ENCODE results near the gene GALNTL6.

DNA sequence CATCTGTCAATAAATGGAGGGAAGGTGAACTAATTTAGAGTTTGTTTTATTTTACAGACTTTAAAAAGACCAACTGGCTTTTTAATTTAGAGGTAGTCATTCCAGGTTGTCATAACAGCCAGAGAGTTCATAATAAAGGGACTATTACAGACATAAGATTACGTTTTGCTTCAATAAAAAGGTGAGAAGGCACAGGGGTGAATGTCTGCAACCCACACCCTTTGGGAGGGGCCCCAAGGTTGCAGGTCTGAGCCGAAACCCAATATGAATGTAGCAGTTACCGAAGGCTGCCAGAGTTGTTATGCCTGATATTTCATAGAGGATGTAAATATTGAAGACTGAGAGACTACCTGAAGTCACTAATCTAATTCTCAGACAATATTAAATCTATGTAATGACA lies 1025.7 kb downstream of the GALNTL6 start:
- TF ChIP-seq, protein P1, sequence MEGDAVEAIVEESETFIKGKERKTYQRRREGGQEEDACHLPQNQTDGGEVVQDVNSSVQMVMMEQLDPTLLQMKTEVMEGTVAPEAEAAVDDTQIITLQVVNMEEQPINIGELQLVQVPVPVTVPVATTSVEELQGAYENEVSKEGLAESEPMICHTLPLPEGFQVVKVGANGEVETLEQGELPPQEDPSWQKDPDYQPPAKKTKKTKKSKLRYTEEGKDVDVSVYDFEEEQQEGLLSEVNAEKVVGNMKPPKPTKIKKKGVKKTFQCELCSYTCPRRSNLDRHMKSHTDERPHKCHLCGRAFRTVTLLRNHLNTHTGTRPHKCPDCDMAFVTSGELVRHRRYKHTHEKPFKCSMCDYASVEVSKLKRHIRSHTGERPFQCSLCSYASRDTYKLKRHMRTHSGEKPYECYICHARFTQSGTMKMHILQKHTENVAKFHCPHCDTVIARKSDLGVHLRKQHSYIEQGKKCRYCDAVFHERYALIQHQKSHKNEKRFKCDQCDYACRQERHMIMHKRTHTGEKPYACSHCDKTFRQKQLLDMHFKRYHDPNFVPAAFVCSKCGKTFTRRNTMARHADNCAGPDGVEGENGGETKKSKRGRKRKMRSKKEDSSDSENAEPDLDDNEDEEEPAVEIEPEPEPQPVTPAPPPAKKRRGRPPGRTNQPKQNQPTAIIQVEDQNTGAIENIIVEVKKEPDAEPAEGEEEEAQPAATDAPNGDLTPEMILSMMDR (IDR thresholded peaks at IDR 0.05), result no peak
- no peak for TF ChIP-seq EZH2 (IDR thresholded peaks at IDR 0.05; ENCODE audit: borderline replicate concordance, insufficient read depth, low read depth, low read length, poor library complexity, severe bottlenecking)
